HPDE6-E6E7 (cell line): ENCODE results near the gene F11R.
"Not testable (repeated sequence)": the region's sequence is repeated elsewhere in the genome, so short reads cannot be mapped to it uniquely, and the experiment has no call there.

Experiments
- DNase-seq: peaks from one replicate; pipeline ENCODE4 v3.0.0; 2011; ENCODE audit warnings: missing footprints; ENCODE audit errors: extremely low spot score

F11R gene

DNA sequence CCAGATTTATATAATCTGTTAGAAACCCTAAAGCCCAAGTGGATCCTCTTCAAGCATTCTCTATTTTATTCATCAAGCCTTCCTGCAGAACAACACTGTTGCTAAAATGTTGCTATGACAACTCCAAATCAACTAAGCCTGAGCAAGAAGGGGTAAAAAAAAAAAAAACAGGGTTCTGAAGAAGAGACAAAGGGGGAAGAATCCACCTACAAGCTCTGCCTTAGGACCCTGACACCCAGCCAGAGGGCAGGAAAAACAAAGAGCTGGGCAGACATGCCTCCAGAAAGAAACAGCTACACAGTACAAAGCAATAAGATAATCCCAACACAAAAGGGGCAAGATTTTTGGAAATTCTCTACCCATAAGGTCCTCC, 23.6 kb upstream of the F11R start:
- no peak for DNase-seq

DNA sequence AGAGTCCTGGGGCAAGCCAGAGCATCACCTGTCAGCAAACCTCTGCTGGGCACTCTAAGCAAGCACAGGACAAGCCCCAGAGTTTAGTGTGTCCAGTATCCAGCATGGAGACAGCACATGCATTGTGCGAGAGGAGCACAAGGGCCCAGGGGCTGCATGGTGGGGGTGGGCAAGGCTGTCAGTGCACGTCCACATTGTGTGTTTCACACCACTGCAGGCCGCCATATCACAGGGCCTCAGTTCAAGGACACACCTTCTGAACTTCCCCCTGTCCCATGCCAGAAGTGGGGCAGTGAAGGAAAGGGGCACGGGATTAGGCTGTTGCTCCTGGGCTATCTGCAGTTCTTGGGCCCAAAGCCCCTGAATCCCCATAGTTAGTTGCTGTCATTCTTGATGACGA, 18.6 kb upstream of the F11R start:
- DNase-seq: no peak

DNA sequence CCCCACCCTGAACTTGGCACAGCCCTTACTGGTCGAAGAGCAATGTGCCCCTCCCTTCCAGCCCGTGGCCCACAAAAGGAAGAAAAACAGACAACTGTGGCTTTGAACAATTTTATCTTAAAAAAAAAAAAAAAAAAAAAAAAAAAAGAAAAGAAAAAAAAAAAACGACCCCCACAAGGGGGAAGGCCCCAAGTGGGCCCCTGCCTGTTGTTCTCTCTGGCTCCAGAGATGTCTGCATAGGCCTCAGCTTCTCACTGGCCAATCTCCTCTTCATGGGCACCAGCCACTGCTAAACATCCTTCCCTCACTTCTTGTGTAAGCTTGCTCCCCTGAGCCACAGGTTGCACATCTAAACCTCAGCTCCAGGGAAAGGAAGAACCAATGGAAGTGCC, 18.2 kb upstream of the F11R start:
- DNase-seq: no peak

DNA sequence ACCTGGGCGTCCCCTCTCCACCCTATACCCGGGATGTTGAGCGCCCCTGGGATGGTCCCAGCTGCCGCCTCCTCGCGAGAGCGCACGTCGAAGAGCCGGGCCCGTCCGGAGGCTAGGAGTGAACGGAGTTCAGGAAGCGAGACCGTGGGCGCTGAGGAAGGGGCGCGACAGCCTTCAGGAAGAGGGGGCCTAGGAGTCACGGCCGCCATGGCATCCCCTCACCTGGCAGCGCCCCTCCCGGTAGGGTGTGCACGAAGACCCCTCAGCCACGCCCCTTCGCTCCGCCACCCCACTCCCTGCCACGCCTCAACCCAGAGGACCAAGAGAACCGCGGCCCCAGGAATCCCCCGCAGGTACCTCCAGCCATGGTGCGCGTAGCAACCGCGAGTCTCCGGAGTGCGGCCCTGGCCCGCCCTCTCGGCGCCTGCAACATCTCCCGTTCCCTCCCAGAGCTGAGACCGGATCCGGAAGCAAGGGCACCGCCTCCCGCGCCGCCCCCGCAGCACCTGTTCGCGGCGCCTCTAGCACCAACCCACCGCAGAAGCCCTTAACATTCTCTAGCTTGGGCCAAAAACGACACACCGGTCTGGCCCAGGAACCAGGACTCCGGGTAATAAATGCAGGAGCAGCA, 17.7 kb upstream of the F11R start, which contains the start of gene TSTD1:
TSS of gene TSTD1 (minus strand) at position 442 of the 631 bp plus-strand sequence. CDS start at position 367, 75 bp downstream.
- DNase-seq: peak; percentile 75

DNA sequence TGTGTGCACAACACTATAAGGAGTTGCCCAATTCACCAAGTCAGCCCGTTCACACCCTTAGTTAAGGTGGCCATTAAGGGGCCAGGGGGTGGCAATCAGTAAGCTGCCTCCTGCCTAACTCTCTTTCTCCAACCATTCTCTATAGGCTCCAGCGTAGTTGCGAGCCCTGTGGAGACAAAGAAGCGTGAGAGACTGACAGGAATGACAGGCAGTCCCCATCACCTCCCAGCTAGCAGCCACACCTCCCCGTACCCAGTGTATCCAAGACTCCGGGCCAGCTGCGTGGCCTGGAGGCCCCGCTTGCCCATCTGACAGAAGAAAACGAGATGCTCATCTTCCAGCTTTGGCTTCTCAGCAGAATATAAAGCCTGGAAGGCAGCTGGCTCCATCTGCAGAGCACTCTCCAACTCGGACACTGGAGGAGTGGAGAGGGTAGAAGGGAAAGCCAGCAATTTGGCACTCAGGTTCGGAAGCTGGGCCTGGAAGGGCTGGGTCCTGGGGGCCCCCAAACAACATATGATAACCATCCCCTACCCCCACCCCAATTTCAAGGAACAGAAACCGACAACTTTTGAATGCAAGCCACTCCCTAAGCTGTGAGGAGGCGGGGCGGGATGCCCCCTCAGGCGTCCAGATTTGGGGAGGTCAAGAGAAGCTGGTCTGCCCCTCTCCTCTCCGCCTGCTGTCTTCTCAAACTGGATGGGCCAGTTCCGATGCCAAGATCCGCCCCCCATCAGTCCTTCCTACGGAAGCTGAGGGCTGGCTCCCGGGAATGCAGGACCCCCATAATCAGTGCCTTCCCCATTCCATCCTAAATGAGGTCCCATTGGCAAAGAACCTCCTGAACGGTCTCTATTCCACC, 16.9 kb upstream of the F11R start:
- DNase-seq: no peak

DNA sequence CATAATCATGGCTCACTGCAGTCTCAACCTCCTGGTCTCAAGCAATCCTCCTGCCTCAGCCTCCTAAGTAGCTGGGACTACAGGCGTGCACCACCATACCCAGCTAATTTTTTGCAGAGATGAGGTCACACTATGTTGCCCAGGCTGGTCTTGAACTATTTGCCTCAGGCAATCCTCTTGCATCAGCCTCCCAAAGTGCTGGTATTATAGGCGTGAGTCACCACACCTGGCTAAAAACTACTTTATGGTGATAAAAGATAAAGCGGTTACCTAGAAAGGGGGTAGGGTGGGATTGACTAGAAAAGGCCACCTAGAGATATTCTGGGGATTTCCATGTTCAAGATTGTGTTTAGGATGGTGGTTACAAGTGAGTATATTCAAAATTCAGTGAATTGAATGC, 12.8 kb upstream of the F11R start:
- no peak for DNase-seq

DNA sequence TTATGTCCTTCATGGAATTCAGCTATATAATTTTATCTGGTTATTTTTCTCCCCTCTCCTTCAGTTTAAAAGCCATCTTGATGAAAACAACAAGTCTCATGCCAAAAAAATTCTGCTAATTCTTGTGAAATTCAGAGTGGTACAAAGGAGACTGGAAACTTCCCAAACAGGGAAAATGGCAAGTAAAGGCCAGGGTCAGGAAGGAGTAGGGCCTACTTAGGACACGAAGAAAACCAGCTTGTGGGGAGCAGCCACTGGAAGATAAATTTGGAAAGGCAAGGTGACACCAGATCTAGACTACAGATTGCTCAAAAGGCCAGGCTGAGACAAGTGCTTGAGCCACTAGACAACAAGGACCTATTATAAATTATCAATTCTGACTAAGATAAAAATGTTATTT, 11.5 kb upstream of the F11R start:
- DNase-seq: no peak

DNA sequence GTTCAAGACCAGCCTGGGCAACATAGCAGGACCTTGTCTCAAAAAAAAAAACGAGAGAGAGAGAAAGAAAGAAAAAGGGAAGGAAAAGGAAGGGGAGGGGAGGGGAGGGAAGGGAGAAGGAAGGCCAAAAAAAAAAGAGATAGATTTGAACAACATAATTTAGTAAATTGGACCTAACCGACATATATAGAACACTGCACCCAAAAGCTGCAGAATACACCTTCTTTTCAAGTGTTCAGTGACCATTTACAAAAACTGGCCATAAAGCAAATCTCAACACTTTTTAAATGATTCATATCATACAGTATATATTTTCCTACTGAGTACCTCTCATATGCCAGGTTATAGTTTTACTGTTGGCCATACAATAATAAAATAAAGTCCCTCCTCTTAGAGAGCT, 10.9 kb upstream of the F11R start:
- no peak for DNase-seq

DNA sequence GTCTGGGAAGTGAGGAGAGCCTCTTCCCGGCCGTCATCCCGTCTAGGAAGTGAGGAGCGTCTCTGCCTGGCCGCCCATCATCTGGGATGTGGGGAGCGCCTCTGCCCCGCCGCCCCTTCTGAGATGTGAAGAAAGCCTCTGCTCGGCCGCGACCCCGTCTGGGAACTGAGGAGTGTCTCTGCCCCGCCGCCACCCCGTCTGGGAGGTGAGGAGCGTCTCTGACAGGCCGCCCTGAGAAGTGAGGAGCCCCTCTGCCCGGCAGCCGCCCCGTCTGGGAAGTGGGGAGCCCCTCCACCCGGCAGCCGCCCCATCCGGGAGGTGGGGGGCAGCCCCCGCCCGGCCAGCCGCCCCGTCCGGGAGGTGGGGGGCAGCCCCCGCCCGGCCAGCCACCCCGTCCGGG, 8.5 kb upstream of the F11R start:
- not testable (repeated sequence) for DNase-seq

DNA sequence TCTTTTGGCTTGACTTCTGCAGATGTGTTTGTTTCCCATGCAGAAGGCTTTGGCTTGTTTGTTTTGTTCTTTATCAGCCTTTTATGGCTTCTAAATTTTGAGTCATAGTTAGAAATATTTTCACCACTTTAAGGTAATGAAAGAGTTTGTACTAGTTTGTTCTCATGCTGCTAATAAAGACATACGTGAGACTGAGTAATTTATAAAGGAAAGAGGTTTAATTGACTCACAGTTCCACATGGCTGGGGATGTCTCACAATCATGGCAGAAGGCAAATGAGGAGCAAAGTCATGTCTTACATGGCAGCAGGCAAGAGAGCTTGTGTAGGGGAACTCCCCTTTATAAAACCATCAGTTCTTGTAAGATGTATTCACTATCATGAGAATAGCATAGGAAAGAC, 6.0 kb upstream of the F11R start:
- DNase-seq: not testable (repeated sequence)

DNA sequence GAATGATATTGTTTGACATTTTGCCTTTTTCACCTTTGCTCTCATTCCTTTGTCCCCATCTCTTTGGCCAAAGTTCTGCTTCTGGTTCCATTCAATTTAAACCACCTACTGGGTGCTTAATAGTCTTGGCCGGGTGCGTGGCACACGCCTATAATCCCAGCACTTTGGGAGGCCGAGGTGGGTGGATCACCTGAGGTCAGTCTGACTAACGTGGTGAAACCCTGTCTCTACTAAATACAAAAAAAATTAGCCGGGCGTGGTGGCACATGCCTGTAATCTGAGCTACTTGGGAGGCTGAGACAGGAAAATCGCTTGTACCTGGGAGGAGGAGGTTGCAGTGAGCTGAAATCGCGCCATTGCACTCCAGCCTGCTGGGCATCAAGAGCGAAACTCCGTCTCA, 1.5 kb upstream of the F11R start:
- DNase-seq: not testable (repeated sequence)

DNA sequence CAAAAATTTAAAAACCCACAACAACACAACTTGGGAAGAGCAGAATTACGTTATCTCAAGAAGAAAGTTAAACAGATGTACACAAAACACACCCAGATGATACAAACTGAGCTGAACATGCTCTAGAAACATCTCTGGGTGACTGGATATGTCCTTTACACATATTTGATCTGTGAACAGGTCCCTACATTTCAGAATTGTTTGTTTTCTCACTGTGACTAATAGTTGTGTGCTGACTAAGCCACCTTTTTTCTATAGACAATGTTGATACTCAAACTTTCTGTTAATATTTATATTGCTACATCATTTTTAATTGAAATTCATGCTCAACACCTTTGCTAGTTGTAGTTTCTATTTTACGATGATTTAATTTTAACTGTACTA, 1.0 kb upstream of the F11R start:
- DNase-seq: peak; percentile 49

DNA sequence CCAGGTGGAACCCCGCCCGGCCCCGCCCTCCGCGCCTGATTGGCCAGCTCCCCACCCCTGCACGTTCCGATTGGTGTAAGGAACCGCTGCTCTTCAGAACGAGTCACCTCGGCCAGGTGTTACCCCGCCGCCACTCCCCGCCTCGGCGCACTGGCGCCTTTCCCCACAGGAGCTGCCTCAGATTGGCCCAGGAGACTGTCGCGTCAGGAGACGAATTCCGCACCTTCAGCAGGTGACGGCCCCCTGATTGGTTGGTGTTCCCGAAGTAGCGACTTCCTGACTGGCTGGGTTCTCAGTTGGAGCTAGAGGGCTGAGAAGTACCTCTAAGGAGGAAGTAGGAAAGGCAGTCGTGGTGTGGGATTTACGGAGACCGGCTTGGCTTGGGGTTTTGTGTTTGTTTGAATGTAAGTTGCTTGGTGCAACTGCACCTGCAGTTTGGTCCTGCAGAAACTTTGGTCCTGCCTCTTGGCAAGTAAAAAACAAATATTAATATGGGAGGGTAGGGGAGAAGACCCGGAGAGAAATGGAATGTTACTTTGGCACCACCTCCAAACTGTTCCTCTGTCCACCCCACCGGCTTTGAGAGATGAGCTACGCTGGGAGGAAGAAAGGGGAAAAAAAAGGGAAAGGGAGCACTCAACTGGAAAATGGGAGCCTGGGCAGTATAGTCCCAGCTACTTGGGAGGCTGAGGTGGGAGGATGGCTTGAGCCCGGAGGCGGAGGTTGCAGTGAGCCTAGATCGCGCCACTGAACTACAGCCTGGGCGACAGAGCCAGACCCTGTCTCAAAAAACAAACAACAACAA, 415 bp upstream of the F11R start:
- DNase-seq: peak; percentile 98

DNA sequence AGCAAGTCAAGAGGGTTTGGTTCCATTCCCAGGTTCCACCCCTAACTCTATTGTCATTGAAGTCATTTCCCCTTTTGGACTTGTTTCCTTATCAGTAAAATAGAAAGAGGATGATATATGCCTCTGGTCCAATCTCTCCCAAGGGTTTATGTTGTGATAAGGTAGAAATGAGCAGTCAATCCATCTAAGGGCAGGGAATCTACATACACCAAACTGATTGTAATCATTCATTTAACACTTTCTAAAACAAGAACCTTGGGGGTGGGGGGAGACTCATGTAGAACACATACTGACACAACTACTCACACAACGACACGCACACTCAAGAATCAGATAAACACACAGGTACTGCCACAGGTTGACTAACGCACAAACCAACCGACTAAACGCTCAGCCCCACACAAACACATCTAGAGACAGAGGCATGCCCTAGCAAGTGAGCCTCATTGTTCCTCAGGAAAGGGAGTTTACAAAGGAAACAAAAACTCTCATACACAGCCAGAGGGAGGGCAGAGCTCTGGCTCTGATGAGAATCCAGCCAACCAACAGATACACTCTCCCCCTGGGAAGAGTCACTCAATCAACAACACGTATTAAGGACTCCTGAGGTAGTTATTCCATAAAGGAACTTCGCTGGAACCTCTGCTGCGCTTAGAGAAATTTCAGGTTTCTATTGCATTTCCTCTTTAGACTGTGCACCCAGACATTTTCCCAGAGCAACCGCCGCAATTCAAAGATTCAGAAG, 1.0 kb downstream of the F11R start:
- DNase-seq: peak; percentile 46

DNA sequence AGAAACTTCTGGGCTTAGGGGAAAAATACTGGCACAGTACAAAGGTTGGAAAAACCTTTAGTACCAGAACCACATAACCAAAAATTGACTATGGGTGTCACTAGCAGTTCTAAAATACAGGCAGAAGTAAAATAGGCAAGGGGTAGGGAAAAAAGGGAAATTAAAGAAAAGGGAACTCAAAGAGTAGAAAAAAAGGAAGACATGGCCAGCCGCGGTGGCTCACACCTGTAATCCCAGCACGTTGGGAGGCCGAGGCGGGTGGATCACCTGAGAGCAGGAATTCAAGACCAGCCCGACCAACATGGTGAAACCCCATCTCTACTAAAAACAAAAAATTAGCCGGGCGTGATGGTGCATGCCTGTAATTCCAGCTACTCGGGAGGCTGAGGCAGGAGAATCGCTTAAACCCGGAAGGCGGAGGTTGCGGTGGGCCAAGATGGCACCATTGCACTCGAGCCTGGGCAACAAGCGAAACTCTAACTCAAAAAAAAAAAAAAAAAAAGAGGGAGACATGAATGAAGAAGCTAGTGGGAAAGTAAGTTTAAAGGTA, 1.8 kb downstream of the F11R start:
- DNase-seq: not testable (repeated sequence)

DNA sequence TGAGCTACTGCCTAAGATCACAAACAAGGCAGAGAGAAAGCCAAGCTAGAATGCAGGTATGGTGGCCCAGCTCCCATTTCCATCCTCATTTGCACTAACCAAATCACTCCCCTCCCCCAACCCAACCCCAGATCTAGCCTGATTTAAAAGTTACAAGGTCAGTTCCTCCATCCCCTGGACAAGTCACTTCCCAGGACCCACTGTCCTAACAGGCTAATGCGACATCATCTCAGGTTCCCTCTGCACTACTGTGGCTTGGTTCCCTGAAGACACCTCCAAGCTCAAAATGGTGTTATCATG, 2.4 kb downstream of the F11R start:
- DNase-seq: no peak

DNA sequence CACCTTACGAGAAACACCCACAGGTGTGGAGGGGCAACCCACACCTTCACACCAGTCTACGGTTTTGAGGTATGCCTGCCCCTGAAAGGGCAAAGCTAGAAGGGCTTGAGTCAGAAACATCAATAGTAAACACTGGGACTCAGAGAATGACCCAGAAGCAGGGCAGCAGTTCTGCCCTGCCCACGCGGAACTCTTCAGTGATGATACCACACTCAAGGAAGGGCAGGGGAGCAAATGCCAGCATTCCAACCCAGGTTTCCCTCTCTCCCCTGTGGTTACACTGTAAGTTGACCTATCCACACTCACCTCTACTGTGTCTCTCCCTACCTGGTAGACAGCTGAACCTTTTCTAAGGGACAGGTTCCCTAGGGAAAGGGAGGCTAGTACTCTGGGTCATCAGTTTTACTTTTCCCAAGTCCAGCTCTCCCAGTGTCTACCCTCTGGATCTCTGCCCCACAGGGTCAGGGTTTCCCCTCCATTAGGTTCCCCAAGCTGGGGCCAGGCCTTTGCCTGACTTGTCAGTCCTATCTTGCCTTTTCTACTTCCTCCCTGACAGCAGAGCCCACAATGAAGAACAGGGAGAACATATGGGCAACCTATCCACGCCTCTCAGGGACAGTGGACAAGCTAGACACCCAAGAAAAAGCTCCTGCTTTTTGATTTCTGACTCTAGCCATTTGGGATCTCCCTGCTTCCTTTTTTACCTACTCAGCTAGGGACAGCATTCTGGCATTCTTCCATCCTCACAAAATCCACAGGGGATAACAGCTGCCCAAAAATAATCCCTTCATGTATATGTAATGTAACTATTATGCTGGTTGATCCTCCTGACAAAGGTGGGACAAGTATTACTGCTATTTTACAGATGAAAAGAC, 3.0 kb downstream of the F11R start:
- no peak for DNase-seq

DNA sequence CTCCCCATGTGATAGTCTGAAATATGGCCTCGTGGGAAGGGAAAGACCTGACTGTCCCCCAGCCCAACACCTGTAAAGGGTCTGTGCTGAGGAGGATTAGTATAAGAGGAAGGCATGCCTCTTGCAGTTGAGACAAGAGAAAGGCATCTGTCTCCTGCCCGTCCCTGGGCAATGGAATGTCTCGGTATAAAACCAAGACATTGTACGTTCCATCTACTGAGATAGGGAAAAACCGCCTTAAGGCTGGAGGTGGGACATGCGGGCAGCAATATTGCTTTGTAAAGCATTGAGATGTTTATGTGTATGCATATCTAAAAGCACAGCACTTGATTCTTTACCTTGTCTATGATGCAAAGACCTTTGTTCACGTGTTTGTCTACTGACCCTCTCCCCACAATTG, 3.8 kb downstream of the F11R start:
- not testable (repeated sequence) for DNase-seq

DNA sequence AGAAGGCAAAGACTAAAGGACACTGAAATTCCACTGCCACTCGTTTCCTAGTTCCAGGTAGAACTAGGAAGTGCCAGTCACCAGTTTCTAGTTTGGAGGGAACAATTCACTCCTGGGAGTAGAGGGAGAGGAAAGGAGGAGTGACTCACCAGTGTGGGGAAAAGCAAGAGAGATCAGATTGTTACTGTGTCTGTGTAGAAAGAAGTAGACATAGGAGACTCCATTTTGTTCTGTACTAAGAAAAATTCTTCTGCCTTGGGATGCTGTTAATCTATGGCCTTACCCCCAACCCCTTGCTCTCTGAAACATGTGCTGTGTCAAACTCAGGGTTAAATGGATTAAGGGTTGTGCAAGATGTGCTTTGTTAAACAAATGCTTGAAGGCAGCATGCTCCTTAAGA, 4.3 kb downstream of the F11R start:
- DNase-seq: not testable (repeated sequence)

DNA sequence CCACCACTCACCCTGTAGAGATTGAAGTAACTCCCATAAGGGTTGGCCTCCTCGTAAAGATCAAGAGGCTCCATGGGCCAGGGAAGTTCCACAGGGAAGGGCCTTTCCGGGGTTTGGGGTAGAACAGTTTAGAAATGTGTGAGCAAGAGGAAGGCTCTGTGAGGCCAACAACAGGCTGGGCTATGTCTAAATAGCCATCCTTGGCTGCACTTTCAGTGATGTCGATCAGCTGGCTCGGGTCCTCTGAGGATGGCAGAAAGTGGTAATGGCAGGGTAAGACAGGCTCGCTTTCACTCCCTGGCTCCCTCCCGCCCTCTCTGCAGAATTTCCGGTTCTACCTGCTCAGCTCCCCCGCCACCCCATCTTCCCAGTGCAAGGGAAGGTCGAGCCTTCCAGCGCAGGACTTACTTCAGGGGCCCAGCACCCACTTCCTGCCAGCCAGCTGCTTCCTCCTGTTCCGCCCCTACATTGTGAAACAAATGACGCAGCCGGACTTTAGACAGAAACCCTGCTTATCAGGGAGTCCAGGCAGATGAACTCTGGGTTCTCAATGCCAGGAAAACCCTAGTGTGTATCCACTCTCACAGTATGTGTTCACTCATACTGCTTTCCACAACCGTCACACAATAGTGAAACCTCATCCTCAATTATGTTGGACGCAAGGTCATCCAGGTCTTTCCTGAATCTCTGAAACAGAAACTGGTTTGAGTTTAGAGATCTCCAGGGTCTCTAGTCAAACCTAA, 7.3 kb downstream of the F11R start:
- DNase-seq: peak; percentile 94
